CD14-positive monocyte (primary cell): ENCODE measurements around the gene IVD. TPM values are rescaled to one million over a fixed set of nuclear protein-coding genes. Genes with fewer than 3 reads are reported as not detected.

Source experiments
- DNase-seq, 3 donors: peaks; one replicate each; pipeline ENCODE4 v3.0.0-alpha.2; 2011 to 2022
- H2AFZ ChIP-seq: 2 replicates; pipeline ENCODE4 v1.6.0; 2012; ENCODE audit warnings: mild to moderate bottlenecking, low read depth, low read length, inconsistent platforms; ENCODE audit not compliant: insufficient read depth, poor library complexity, severe bottlenecking
- H3K27ac ChIP-seq, 2 donors: 1 replicate in 1 of 2; 2 replicates in 1 of 2; pipeline ENCODE4 v1.5.1; 2012 to 2013; ENCODE audit warnings: low read length in 2 of 2, control low read depth in 1 of 2, inconsistent platforms in 1 of 2, low read depth in 1 of 2, mild to moderate bottlenecking in 1 of 2
- H3K27me3 ChIP-seq, 2 donors: one replicate each; pipeline versions ENCODE4 v1.6.0 to v1.6.1; 2011 to 2013; ENCODE audit warnings: low read length in 2 of 2; ENCODE audit not compliant: control insufficient read depth in 2 of 2, insufficient read depth in 2 of 2
- H3K36me3 ChIP-seq, 2 donors: replicated peaks in 1 of 2; 1 replicate in 1 of 2; 2 replicates in 1 of 2; pipeline versions ENCODE4 v1.5.1 to v1.6.1; 2012 to 2013; ENCODE audit warnings: low read length in 2 of 2, control low read depth in 1 of 2, inconsistent platforms in 1 of 2, mild to moderate bottlenecking in 1 of 2; ENCODE audit not compliant: insufficient read depth in 2 of 2, control insufficient read depth in 1 of 2
- H3K4me1 ChIP-seq, 2 donors: 1 replicate in 1 of 2; 2 replicates in 1 of 2; pipeline versions ENCODE4 v1.5.1 to v1.6.1; 2012 to 2013; ENCODE audit warnings: low read length in 2 of 2, control low read depth in 1 of 2, inconsistent platforms in 1 of 2, mild to moderate bottlenecking in 1 of 2, moderate library complexity in 1 of 2; ENCODE audit not compliant: insufficient read depth in 2 of 2, control insufficient read depth in 1 of 2
- H3K4me2 ChIP-seq: replicated peaks from 2 replicates; pipeline ENCODE3; 2012; ENCODE audit warnings: low read length, moderate library complexity, mild to moderate bottlenecking; ENCODE audit not compliant: poor library complexity, severe bottlenecking; ENCODE audit errors: extremely low read depth
- H3K4me3 ChIP-seq, 3 experiments: fragments of 200-600 bp in 1 of 3; sonication (generic) in 1 of 3; replicated peaks in 1 of 3; 1 replicate in 2 of 3; 2 replicates in 1 of 3; pipeline ENCODE4 v1.5.1; 2011 to 2013; ENCODE audit warnings: low read length in 3 of 3, mild to moderate bottlenecking in 3 of 3, control low read depth in 2 of 3, low read depth in 2 of 3, inconsistent platforms in 1 of 3, moderate library complexity in 1 of 3
- H3K79me2 ChIP-seq: 2 replicates; pipeline ENCODE4 v1.6.0; 2012; ENCODE audit warnings: mild to moderate bottlenecking, control low read depth, inconsistent platforms, low read length, moderate library complexity; ENCODE audit not compliant: insufficient read depth
- H3K9ac ChIP-seq: 2 replicates; pipeline ENCODE4 v1.6.0; 2017; ENCODE audit warnings: low read length, mild to moderate bottlenecking; ENCODE audit not compliant: insufficient read depth, poor library complexity, severe bottlenecking
- H3K9me3 ChIP-seq, 2 donors: replicated peaks in 1 of 2; 1 replicate in 1 of 2; 2 replicates in 1 of 2; pipeline versions ENCODE4 v1.5.1 to v1.6.1; 2012 to 2013; ENCODE audit warnings: low read length in 2 of 2, control low read depth in 1 of 2; ENCODE audit not compliant: control insufficient read depth in 1 of 2, insufficient read depth in 1 of 2
- H4K20me1 ChIP-seq: 2 replicates; pipeline ENCODE4 v1.6.0; 2012; ENCODE audit warnings: mild to moderate bottlenecking, low read length, control low read depth, moderate library complexity; ENCODE audit not compliant: insufficient read depth
- H3K27ac Mint-ChIP-seq, 7 donors: one replicate each; pipeline ENCODE4 v1.8.0; 2020; ENCODE audit warnings: mild to moderate bottlenecking in 7 of 7, mixed read lengths in 7 of 7, moderate library complexity in 6 of 7, inconsistent platforms in 2 of 7
- H3K27me3 Mint-ChIP-seq, 3 donors: one replicate each; pipeline ENCODE4 v1.8.0; 2021 to 2022; ENCODE audit warnings: low read depth in 3 of 3, mild to moderate bottlenecking in 3 of 3, mixed read lengths in 3 of 3, moderate library complexity in 3 of 3, inconsistent platforms in 1 of 3
- H3K36me3 Mint-ChIP-seq, 2 donors: one replicate each; pipeline ENCODE4 v1.8.0; 2020; ENCODE audit warnings: mixed read lengths in 2 of 2, inconsistent platforms in 1 of 2, mild to moderate bottlenecking in 1 of 2
- H3K4me1 Mint-ChIP-seq: one replicate; pipeline ENCODE4 v1.8.0; 2020; ENCODE audit warnings: mild to moderate bottlenecking, mixed read lengths
- H3K4me3 Mint-ChIP-seq, 2 donors: one replicate each; pipeline ENCODE4 v1.8.0; 2020; ENCODE audit warnings: mild to moderate bottlenecking in 2 of 2, mixed read lengths in 2 of 2, moderate library complexity in 1 of 2
- H3K9me3 Mint-ChIP-seq, 7 donors: one replicate each; pipeline ENCODE4 v1.8.0; 2020 to 2022; ENCODE audit warnings: mixed read lengths in 7 of 7, mild to moderate bottlenecking in 6 of 7, moderate library complexity in 6 of 7, inconsistent platforms in 2 of 7
- CTCF ChIP-seq: fragments of 200-600 bp; IDR thresholded peaks from one replicate; pipeline ENCODE4 v1.8.0; 2022; ENCODE audit warnings: antibody characterized with exemption, mild to moderate bottlenecking
- WGBS: methylation state at CpG from one replicate; pipeline ENCODE4 v1.1.5; 2013; ENCODE audit warnings: missing lambda C conversion rate; ENCODE audit not compliant: insufficient coverage; 5-methylcytosine and 5-hydroxymethylcytosine counted together
- intact Hi-C, 2 donors: fragments of 100-400 bp; cut with micrococcal nuclease; formaldehyde crosslinking; loops; one replicate each; pipeline versions ENCODE4 v1.15.0 to v1.15.1; 2023
- polyA plus RNA-seq, 3 donors: library from polyadenylated mRNA; depleted of rRNA in 1 of 3; unstranded in 2 of 3; stranded (reverse) in 1 of 3; fragments of 300-500 nt in 2 of 3; fragments of >200 nt in 1 of 3; fragmentation: Illumina TruSeq in 2 of 3; gene quantifications; 1 replicate in 2 of 3; 2 replicates in 1 of 3; pipeline ENCODE4 v1.2.3, GENCODE V29; 2012 to 2021

IVD gene
- polyA plus RNA-seq, 3 donors: 28.6 to 46.3 (median 31.3) TPM

- peaks cover 3% of the 10 kb centered on the region for H4K20me1 ChIP-seq
- peak overlapping the region; percentile 97 for H3K4me2 ChIP-seq
- H3K36me3 Mint-ChIP-seq: peaks cover 11% of the 10 kb centered on the region in 2 donors
- DNase-seq: no peak
- H3K9me3 ChIP-seq: no peaks in the 10 kb centered on the region
- H3K4me3 ChIP-seq: peak overlapping the region; percentile 41 to 78 (median 62)
- peak overlapping the region in 3 of 7 donors; percentile 4 to 83 (median 58) for H3K27ac Mint-ChIP-seq
- peaks cover 22% of the 10 kb centered on the region for H3K4me1 Mint-ChIP-seq
- no peaks in the 10 kb centered on the region for H3K9me3 Mint-ChIP-seq
- H3K27me3 ChIP-seq: no peaks in the 10 kb centered on the region
- 66% methylated on average over 5 of the region's 5 CpGs for WGBS
- intact Hi-C loops: loop anchor here (5.0 kb wide), 2 partner anchors 40 to 55 kb away; partner anchors contain the start of gene IVD (in 1 of the 2)
- H3K27ac ChIP-seq: no peak overlapping the region
- H3K27me3 Mint-ChIP-seq: peaks cover 2 to 12% (median 6%) of the 10 kb centered on the region in 3 donors
- H3K4me1 ChIP-seq: peaks cover 16 to 25% of the 10 kb centered on the region in 2 donors
- H3K4me3 Mint-ChIP-seq: peak overlapping the region; percentile 76 to 91
- no peak for TF ChIP-seq CTCF
- H3K79me2 ChIP-seq: no peaks in the 10 kb centered on the region
- H2AFZ ChIP-seq: peak overlapping the region; percentile 94
- H3K9ac ChIP-seq: peak overlapping the region; percentile 53
- H3K36me3 ChIP-seq: peaks cover 0 to 3% of the 10 kb centered on the region in 2 donors
Measured at GRCh38 chr15:40367371-40367685, 38.3 kb upstream of the IVD start.

GRCh38 chr15:40367686-40368611 lies 37.6 kb upstream of the IVD start:
- peak; percentile 91 to 93 (median 91) for DNase-seq
- peak overlapping the region; percentile 97 for H3K4me2 ChIP-seq
- H3K4me3 Mint-ChIP-seq: peak overlapping the region; percentile 76 to 91
- peaks cover 3% of the 10 kb centered on the region for H4K20me1 ChIP-seq
- no peaks in the 10 kb centered on the region for H3K36me3 ChIP-seq
- peaks cover 2 to 12% (median 6%) of the 10 kb centered on the region in 3 donors for H3K27me3 Mint-ChIP-seq
- peaks cover 28% of the 10 kb centered on the region for H3K4me1 Mint-ChIP-seq
- peak overlapping the region; percentile 41 to 78 (median 62) for H3K4me3 ChIP-seq
- H3K4me1 ChIP-seq: peaks cover 21 to 30% of the 10 kb centered on the region in 2 donors
- peak overlapping the region; percentile 94 for H2AFZ ChIP-seq
- no peaks in the 10 kb centered on the region for H3K27me3 ChIP-seq
- no peaks in the 10 kb centered on the region for H3K79me2 ChIP-seq
- WGBS: 7% methylated on average over 91 of the region's 91 CpGs
- peaks cover 5 to 6% of the 10 kb centered on the region in 2 donors for H3K36me3 Mint-ChIP-seq
- peak overlapping the region in 5 of 7 donors; percentile 4 to 83 (median 58) for H3K27ac Mint-ChIP-seq
- no peaks in the 10 kb centered on the region for H3K9me3 Mint-ChIP-seq
- peak; percentile 99 for TF ChIP-seq CTCF
- intact Hi-C loops: loop anchor here (1.0 to 5.0 kb wide), 3 partner anchors 39 to 54 kb away; partner anchors contain the start of gene IVD (in 1 of the 2)
- no peaks in the 10 kb centered on the region for H3K9me3 ChIP-seq
- no peak overlapping the region for H3K27ac ChIP-seq
- H3K9ac ChIP-seq: peak overlapping the region; percentile 53
